ENCODE data around the gene KCNH2. TPM values are rescaled to one million over a fixed set of nuclear protein-coding genes. Genes with fewer than 3 reads are reported as not detected.
A peak's percentile ranks its signal among the peaks of the same experiment; 100 is the strongest.

KCNH2 gene
- polyA plus RNA-seq, 1 of the 3 experiments (the other 2 are of a cell fraction), result 2.2 TPM

DNA sequence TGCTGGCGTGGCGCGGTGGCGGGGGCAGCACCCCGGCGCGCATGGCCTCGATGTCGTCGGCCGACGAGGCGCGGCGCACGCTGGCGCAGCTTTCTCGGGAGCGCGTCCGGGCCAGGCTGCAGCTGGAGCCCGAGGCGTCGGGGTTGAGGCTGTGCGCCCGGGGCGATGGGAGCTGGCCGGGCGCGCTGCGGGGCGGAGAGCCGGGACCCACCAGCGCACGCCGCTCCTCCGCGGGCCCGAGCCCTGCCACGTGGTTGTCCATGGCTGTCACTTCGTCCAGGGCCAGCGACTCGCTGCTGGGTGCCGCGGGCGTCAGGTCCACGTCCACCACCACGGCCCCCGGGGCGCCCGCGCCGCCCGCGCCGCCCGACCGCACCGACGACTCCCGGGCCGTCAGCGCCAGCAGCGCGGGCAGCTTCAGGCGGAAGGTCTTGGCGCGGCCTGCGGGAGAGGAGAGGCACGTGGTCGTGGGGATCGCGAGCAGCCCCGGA lies 20.0 kb downstream of the KCNH2 start:
- DNase-seq, result no peak
- 90% methylated on average over 59 of the region's 74 CpGs for WGBS (ENCODE audit: low lambda C conversion rate)
- H3K4me3 ChIP-seq (ENCODE audit: low read depth in 2 of 2, low read length in 1 of 2), result no peak overlapping the region; a peak in 1 of 4 replicates
- no peak for TF ChIP-seq TEAD4 (IDR thresholded peaks at IDR 0.05; ENCODE audit: borderline replicate concordance, insufficient read depth)
- TF ChIP-seq, protein P1, sequence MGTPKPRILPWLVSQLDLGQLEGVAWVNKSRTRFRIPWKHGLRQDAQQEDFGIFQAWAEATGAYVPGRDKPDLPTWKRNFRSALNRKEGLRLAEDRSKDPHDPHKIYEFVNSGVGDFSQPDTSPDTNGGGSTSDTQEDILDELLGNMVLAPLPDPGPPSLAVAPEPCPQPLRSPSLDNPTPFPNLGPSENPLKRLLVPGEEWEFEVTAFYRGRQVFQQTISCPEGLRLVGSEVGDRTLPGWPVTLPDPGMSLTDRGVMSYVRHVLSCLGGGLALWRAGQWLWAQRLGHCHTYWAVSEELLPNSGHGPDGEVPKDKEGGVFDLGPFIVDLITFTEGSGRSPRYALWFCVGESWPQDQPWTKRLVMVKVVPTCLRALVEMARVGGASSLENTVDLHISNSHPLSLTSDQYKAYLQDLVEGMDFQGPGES (IDR thresholded peaks at IDR 0.05; ENCODE audit: low read depth, low read length), result no peak
- TF ChIP-seq TAF1 (IDR thresholded peaks at IDR 0.05; ENCODE audit: borderline replicate concordance, low read depth, low read length), result no peak
- no peak for TF ChIP-seq RCOR1 (IDR thresholded peaks at IDR 0.05; ENCODE audit: low read length)
- no peaks in the 10 kb centered on the region for H3K9me3 ChIP-seq
- H3K4me2 ChIP-seq, result no peak overlapping the region
- peaks cover 0 to 92% of the 10 kb centered on the region in 2 experiments; a peak in 2 of 4 replicates for H3K4me1 ChIP-seq (ENCODE audit: control insufficient read depth in 1 of 2, insufficient read depth in 2 of 2, low read depth in 1 of 2, low read length in 1 of 2)
- no peaks in the 10 kb centered on the region for H3K9me2 ChIP-seq
- H4K20me1 ChIP-seq (ENCODE audit: insufficient read depth), result no peaks in the 10 kb centered on the region
- H3K9ac ChIP-seq, result no peak overlapping the region
- POLR2A ChIA-PET, result no interaction called here
- no peaks in the 10 kb centered on the region for H3F3A ChIP-seq (replicated peaks; ENCODE audit: insufficient read depth)
- peak overlapping the region in 1 of 2 experiments; percentile 94; a peak in 2 of 4 replicates for H3K27ac ChIP-seq (ENCODE audit: low read depth in 2 of 2, low read length in 1 of 2)
- H3K27me3 ChIP-seq (ENCODE audit: insufficient read depth), result peaks cover 12% of the 10 kb centered on the region; the same call in 1 of the 2 replicates
- no peak overlapping the region for H2AFZ ChIP-seq (ENCODE audit: low read depth)
- no peaks in the 10 kb centered on the region for H3K79me2 ChIP-seq (ENCODE audit: insufficient read depth)
- no peaks in the 10 kb centered on the region for H3K36me3 ChIP-seq (replicated peaks in 1 of 2; ENCODE audit: control insufficient read depth in 1 of 2, insufficient read depth in 2 of 2, low read length in 1 of 2)
- CTCF ChIA-PET, result interaction anchor here (1.1 to 27.1 kb wide), 7 partner anchors 13 to 60 kb away, joined by 3 to 761 read pairs (median 30); partner anchors contain the start of gene NOS3

DNA sequence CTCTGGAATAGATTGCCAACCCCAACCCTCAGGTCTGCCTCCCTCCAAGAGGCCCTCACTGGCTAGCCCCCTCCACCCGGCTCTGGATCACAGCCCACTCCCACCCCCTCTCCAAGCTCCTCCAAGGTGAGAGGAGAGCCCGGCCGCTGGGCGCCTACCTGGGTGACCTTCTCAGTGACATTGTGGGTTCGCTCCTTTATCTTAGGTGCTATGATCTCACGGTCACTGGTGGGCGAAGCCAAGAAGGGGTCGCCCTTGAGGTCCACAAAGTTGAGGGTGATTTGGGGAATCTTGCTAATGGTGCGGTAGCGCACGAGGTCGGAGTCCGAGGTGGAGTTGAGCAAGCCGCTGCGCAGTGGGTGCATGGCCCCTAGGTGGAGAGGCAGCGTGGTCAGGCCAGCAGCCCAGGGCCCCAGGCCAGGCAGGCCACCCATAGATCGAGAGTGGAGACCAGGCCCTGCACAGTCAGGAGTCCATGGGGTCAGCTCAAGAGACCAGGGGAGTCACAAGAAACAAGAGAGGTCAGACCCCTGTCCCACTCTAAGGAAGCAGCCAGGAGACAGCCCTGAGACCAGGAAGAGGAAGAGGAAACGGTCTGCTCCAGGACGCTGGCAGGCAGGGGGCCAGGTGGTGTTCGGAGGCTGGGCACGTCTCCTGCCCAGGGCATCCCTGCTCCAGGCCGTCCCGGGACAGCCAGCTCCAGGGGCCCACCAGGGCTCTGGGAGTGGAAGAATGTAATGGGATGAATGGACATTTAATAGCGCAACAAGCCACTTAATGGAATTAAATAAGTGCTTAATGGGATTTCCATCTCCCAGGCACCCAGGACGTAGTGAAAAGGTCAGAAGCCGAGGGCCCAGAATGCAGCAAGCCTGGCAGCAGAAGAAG lies 20.7 kb downstream of the KCNH2 start:
- peaks cover 15% of the 10 kb centered on the region; the same call in 1 of the 2 replicates for H3K27me3 ChIP-seq (ENCODE audit: insufficient read depth)
- no peak overlapping the region for H3K4me2 ChIP-seq
- POLR2A ChIA-PET, result interaction anchor here (1.1 to 2.4 kb wide), 2 partner anchors 8 to 56 kb away, joined by 3 to 12 read pairs; no protein-coding TSS in a partner anchor
- no peaks in the 10 kb centered on the region for H3K36me3 ChIP-seq (replicated peaks in 1 of 2; ENCODE audit: control insufficient read depth in 1 of 2, insufficient read depth in 2 of 2, low read length in 1 of 2)
- no peak overlapping the region for H3K9ac ChIP-seq
- CTCF ChIA-PET, result interaction anchor here (0.9 to 27.1 kb wide), 14 partner anchors 8 to 170 kb away, joined by 3 to 761 read pairs (median 10); partner anchors contain the start of gene NOS3
- no peaks in the 10 kb centered on the region for H4K20me1 ChIP-seq (ENCODE audit: insufficient read depth)
- H2AFZ ChIP-seq (ENCODE audit: low read depth), result no peak overlapping the region
- TF ChIP-seq CHD2 (IDR thresholded peaks at IDR 0.05; ENCODE audit: low read length, partially characterized antibody) (peak; percentile 35), FOXJ3 (CRISPR knock-in tag; IDR thresholded peaks at IDR 0.05) (no peak), RCOR1 (IDR thresholded peaks at IDR 0.05; ENCODE audit: low read length) (peak; percentile 96), EP300 (IDR thresholded peaks at IDR 0.05; ENCODE audit: borderline replicate concordance in 1 of 2, low read depth in 1 of 2, low read length in 1 of 2) (peak in 1 of 2 experiments; percentile 64; a peak in 2 of 4 replicates)
- DNase-seq, result peak; percentile 66
- 77% methylated on average over 26 of the region's 26 CpGs for WGBS (ENCODE audit: low lambda C conversion rate)
- no peak overlapping the region for H3K4me3 ChIP-seq (ENCODE audit: low read depth in 2 of 2, low read length in 1 of 2)
- no peaks in the 10 kb centered on the region for H3K9me2 ChIP-seq
- peak overlapping the region in 1 of 2 experiments; percentile 94; a peak in 2 of 4 replicates for H3K27ac ChIP-seq (ENCODE audit: low read depth in 2 of 2, low read length in 1 of 2)
- no peaks in the 10 kb centered on the region for H3F3A ChIP-seq (replicated peaks; ENCODE audit: insufficient read depth)
- H3K9me3 ChIP-seq, result no peaks in the 10 kb centered on the region
- peaks cover 0 to 92% of the 10 kb centered on the region in 2 experiments; a peak in 2 of 4 replicates for H3K4me1 ChIP-seq (ENCODE audit: control insufficient read depth in 1 of 2, insufficient read depth in 2 of 2, low read depth in 1 of 2, low read length in 1 of 2)
- H3K79me2 ChIP-seq (ENCODE audit: insufficient read depth), result no peaks in the 10 kb centered on the region
